ENCODE data around the gene MARVELD3.

- TF ChIP-seq CTCF (IDR thresholded peaks at IDR 0.05): no peak
- no peak for TF ChIP-seq CEBPB (IDR thresholded peaks at IDR 0.05)
- TF ChIP-seq FOXS1 (CRISPR knock-in tag; IDR thresholded peaks at IDR 0.05): no peak
- no peak for TF ChIP-seq E2F6 (IDR thresholded peaks at IDR 0.05; ENCODE audit: borderline replicate concordance, low read depth)
- TF ChIP-seq RNF2 (IDR thresholded peaks at IDR 0.05; ENCODE audit: borderline replicate concordance, low read depth): no peak
- no peak for TF ChIP-seq HEYL (CRISPR knock-in tag; IDR thresholded peaks at IDR 0.05)
- no peak for TF ChIP-seq SREBF2 (IDR thresholded peaks at IDR 0.05)
- no peak for TF ChIP-seq POLR2A (IDR thresholded peaks at IDR 0.05; ENCODE audit: low read length)
- no peak for TF ChIP-seq MAX (IDR thresholded peaks at IDR 0.05)
- no peak for TF ChIP-seq CHD2 (IDR thresholded peaks at IDR 0.05; ENCODE audit: low read length, partially characterized antibody)
- no peak for TF ChIP-seq REST (IDR thresholded peaks at IDR 0.05)
Observed at GRCh38 chr16:71600822-71601221, 25.2 kb upstream of the MARVELD3 start.

All from A549 (cell line).